NCI-H187 treated with DMSO at 0.1 percent for 48 hours (cell line): ENCODE data around the gene TMEM204.

Experiments
- DNase-seq: peaks from one replicate; lab custom pipeline; 2025; lab: John Stamatoyannopoulos, UW

The TMEM204 gene

DNA sequence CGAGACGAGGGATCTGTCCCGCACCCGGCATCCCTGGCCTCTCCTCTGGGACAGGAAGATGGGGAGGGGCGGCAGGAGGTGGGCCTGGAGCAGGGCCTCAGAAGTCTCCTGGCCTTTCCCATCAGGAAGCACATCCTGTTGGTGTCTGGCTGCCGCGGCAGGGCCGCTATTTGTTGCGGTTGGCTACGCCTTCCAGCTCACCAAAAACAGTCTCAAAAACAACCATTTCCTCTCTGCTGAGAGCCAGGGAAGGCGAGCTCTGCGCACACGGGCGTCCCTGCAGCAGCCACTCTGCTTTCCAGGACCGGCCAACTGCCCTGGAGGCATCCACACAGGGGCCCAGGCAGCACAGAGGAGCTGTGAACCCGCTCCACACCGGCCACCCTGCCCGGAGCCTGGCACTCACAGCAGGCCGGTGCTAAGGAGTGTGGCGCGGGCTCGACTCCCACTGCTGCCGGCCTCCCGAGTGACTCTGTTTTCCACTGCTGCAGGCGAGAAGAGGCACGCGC is at the start of gene TMEM204:
Gene TMEM204, plus strand, starts transcription at position 224 of the 509 bp plus-strand sequence. CDS start 610 bp downstream, outside the sequence.
- DNase-seq = no peak

DNA sequence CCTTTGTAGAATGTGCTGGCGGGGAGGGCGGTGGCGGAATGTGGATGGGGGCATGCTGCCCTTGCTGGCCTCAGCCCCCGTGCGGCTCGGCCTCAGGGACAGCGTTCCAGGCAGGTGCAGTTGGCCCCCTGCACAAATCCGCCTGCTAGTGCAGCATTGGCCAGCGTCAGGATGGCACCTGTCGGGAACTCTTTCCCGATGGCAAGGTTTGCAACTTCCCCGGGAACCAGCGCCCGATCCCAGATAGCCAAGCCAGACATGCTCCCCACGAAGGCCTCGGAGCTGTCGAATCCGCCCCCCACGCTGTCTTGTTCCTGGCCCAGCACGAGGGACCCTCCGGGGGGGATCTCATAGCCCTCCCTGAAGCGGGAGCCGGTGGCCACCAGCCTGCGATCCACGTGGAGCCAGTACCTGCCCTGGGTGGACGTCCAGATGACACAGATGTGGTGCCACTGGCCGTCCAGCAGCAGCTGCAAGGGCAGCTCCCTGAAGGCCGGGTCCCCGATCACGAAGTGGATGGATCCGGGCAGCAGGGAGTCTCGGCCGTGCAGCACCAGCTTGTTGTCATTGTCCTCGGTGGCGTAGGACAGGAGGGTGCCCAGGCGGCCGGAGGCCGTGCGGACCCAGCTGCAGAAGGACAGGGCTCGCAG is 47.5 kb upstream of the TMEM204 start:
- no peak for DNase-seq

DNA sequence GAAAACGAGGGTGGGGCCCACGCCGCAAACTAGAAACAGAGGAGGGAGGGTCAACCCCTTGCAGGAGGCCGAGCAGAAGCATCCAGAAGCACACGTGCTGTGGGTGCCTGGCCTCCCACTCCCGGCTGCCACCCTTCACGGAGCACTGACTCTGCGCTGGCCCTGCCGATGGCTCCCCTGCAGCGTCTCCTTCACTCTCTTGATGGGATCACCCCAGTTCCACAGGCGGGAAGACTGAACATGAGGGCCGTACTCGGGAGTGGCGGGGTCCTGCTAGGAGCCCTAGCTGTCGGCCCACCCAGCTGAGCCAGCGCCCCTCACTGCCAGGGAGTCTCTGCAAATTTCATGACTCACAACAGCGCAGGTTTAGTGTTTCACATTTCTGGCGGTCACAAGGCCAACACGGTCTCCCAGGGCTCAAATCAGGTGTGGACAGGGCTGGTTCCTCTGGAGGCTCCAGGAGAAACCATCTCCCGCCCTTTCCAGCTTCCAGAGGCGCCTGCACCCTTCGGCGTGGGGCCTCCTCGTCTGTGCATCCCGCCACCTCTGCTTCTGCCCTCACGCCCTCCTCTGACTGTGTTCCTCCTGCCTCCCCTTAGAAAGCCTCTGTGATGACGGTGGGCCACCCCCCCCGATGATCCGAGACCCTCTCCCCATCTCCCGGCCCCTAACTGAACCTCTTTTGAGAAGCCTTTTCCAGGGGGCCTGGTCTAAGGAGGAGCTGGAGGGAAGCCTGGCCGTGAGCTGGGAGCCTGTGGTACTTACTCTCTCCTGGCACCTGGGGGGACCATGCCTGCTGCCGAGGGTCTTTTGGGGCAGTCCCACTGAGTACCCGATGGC is 46.7 kb upstream of the TMEM204 start:
- no peak for DNase-seq

DNA sequence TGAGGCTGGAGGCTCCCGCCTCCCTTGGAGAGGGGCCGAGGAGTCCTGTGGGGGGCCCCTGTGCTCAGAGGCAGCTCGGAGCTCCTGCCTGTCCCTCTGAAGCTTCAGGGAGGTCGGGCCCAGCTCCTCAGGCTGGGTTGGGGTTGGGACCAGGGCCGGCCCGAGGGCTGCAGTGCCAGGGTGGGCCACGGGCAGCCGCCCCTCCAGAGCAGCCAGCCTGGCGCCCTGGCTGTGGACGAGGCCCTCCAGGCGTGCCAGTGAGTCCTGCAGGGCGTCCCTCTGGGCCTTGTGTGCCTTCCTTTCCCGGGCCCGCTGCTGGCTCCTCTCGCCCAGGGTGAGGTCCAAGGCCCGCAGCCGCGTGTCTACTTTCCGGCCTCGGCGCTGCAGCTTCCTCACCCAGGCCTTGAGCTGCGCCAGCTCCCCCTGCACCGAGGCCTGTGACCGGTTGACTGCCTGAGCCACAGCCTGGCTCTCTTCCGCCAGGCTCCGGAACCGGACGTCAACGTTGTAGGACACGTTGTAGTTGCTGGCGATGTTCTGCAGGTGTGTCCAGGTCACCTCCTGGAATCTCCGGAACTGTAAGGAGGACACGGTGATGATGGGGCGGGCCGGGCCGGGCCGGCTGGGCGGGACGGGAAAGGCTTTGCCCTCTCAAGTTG is 45.9 kb upstream of the TMEM204 start:
- DNase-seq = no peak

DNA sequence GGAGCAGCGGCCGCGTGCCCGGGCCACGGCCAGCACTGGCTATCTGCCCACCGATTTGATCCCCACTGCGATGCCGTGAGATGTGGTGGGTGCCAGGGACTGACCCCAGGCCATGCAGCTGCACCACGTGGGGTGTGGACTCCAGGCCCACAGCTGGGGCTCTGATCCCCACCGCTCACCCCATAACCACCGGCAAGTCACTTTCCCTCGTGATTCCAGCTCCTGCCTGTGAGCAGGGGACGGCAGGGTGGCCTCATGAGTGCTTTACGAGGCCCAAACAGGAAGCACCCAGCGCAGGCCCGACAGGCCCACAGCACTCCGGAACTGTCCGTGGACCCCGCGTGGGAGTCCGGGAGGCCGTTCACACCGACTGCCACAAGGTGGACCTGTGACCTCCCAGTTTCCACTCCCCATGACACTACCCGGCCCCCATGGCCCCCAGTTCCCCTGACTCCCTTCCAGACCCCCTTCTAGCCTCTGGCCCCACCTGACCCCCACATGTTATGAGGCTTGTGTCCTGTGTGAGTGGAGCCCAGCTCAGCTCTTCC is 45.3 kb upstream of the TMEM204 start:
- DNase-seq = no peak

DNA sequence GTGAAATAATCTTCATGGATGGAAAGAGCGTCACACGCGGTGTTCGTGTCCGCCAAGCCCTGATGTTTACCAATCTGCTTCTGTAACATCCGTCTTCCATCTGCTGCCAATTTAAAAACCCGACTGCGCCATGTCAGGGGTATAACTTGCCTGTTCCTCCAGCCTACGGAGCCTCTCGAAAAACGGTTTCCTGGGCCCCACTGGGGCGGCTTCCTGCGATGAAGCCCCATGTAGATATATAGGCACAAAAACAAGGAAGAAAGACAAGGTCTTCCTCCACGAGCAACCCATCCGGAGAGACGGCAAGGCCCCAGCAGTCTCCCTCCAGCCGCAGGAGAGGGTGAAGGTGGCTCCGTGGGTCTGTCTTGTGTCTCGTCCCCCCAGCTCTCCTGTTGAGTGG is 44.8 kb upstream of the TMEM204 start, which contains the start of gene PTX4:
Gene PTX4, minus strand, starts transcription at position 326 of the 400 bp plus-strand sequence. Its CDS starts 35 bp downstream, at position 291.
- DNase-seq = no peak

DNA sequence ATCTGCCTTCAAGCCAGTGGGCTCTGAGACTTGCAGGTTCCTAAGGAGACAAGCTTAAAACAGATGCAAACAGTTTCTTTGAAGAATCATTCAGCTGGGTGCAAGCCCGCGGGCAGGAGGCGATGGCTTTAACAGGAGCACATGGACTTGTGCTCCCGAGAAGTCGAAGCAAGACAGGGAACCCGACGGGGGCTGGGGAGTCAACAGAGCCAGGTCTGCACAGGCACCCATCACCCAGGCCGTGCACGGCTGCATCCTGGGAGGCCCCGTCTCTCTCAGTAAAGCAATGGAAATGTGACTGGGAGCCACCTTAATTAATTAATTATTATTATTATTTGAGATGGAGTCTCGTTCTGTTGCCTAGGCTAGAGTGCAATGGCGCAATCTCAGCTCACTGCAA is 44.4 kb upstream of the TMEM204 start:
- no peak for DNase-seq

DNA sequence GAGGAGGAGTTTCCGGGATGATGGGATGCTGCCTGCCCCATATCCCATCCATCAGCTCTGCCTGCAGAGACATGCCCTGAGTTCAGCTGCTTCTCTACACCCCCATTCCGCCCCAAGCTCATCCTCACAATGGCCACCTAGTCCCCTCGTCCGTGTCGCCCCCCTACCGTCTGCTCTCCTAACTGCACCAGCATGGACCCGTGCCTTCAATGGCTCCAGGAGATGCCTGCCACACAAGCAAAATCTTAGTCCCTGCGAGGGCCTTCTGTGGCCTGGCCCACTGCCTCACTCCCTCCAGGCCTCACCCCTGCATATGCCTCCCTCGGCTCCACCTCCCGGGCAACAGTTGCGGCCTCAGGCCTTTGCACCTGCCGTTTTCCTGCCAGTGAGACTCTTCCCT is 42.1 kb upstream of the TMEM204 start:
- no peak for DNase-seq

DNA sequence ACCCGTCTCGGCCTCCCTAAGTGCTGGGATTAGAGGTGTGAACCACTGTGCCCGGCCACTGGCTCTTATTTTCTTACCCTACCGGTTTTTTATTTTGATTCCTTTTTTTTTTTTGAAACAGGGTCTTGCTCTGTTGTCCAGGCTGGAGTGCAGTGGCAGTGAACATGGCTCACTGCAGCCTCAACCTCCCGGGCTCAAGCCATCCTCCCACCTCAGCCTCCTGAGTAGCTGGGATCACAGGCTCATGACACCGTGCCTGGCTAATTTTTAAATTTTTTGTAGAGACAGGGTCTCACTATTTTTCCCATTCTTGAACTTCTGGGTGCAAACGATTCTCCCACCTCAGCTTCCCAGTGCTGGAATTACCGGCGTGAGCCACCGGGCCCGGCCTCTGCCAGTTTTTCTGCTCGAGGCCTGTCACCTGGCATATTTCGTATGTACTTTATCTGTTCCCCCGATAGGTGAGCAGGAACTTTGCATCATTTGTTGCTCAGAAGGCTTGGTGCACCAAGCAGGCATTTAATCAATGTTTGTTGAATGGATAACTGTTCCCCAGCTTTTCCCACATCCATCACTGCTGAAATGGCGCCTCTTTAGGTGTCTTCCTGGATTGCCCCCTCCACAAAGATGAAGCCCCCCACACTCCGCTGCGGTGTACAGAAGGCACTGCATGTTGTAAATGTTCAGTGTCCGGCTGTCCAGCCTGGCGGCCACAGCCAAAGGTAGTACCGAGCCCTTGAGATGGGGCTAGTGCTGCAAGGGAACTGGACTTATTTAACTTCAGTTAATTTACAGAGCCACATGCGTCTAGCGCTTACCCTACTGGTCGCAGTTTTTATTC is 41.2 kb upstream of the TMEM204 start:
- DNase-seq = no peak

DNA sequence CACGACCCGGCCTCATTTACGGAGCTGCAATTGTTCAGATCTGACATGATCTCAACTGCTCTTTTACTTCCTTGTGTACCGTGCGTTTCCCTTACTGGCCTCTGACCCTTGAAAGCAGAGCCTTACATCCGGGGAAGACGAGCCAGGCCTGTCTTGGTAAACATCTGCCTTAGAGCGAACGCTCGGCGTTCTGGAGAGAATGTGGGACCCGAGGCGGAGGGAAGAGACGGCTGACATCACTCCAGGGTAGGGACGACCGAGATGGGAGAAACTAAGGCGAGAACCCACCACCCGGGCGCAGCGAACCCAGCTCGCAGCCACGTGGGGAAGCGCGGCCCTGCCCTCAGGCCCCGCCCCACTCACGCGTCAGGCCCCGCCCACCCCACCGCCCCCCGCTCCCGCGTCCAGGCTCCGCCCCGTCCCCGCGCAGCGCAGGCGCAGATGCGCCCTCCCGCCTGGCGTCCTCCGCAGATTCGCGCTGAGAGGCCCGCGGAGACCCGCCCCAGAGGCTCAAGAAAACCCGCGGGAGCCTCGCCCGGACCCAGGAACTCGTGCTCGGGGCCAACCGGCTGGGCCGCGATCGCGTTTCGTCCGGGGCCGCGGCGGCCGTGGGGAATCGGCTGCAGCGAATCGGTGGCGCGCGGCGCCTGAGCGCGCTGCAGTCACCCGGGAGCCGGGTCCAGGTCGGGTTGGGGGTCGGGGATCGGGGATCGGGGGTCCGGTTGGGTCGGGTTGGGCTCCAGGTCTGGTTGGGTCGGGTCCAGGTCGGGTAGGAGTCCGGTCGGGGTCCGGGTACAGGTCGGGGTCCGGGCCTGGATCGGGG is 40.3 kb upstream of the TMEM204 start, which contains the start of gene TELO2:
Gene TELO2, plus strand, starts transcription at position 438 of the 823 bp plus-strand sequence. CDS start 922 bp downstream, outside the sequence.
- peak; percentile 24 for DNase-seq

DNA sequence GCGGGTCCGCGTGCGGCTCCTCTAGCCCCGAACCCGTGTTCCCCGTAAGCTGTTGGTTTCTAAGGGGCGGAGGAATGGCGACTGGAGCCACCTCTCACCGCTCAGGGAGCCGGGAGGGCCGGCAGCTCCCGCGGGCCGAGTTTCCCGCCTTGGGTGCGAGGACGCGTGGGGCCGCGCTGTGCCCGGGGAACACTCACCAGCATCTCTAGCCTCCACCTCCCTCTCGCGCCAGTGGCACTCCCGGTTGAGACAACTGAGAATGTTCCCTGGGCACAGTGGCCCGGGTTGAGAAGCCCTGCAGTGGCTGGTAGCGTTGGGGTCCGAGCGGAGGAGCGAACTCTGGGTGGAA is 39.7 kb upstream of the TMEM204 start:
- no peak for DNase-seq

DNA sequence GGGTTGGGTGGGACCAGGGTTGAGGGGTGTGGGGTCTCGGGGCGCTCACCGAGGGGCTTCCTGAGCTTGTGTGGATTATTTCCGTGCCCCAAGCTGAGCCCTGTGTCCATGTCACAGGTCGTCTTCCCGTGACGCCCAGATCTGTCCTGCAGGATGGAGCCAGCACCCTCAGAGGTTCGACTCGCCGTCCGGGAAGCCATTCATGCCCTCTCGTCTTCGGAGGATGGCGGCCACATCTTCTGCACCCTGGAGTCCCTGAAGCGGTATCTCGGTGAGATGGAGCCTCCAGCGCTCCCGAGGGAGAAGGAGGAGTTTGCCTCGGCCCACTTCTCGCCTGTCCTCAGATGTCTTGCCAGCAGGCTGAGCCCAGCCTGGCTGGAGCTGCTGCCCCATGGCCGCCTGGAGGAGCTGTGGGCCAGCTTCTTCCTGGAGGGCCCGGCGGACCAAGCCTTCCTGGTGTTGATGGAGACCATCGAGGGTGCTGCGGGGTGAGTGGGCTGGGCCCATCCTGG is 39.3 kb upstream of the TMEM204 start:
- no peak for DNase-seq

DNA sequence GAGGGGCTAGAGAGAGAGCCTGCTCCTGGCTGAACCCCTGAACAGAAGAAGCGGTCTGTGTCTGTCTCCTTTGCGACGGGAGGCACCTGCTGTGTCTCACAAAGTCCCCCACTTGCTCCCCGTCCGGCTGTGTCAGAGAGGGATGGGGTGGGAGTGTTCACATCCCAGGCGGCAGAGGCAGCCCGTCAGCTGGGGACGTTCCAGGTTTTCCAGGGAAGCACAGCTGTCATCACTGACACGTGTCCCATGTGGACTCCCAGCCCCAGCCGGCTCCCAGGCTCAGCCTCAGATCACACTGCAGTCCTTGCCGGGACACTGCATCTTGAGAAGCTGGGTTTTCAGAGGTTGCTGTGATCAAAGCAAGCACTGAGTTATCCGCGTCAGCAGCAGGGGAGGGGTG is 38.8 kb upstream of the TMEM204 start:
- DNase-seq = no peak

DNA sequence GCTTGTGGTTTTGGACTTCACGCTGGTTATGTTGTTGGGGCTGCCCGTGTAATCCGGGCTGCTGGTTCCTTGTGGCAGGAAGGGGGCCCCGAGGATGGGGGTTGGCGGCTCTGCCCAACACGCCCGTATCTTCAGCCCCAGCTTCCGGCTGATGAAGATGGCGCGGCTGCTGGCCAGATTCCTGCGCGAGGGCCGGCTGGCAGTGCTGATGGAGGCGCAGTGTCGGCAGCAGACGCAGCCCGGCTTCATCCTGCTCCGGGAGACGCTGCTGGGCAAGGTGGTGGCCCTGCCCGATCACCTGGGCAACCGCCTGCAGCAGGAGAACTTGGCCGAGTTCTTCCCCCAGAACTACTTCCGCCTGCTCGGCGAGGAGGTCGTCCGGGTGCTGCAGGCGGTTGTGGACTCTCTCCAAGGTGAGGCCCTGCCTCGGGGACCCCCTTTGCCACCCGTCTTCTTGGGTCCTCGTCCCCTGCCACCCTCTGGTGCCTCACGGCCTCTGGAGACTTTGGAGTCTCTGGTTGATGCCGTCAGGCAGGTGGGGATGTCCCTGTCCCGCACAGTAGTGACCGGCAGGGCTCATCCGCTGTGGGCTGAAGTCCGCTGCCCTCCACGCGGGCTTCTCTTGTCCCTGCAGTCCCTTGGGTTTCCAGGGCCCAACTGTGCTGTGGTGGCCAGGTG is 38.1 kb upstream of the TMEM204 start:
- DNase-seq = no peak

DNA sequence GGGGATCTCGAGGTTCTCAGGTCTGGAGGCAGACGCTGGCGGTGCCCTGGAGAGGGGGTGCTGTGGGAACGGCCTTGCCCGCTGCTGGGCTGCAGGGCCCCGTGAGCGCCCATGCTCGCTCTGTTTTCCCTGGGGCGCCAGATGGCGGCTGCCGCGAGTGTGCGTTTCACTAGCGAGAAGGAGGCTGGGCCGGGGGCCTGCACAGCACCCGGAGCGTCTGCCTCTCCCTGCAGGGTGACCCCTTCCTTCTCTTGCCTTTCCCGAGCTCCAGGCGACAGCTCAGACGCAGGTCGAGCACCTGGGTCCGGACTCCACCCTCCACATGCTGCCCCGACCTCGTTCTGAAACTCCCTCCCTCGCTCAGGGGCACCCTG is 37.6 kb upstream of the TMEM204 start:
- DNase-seq = no peak

DNA sequence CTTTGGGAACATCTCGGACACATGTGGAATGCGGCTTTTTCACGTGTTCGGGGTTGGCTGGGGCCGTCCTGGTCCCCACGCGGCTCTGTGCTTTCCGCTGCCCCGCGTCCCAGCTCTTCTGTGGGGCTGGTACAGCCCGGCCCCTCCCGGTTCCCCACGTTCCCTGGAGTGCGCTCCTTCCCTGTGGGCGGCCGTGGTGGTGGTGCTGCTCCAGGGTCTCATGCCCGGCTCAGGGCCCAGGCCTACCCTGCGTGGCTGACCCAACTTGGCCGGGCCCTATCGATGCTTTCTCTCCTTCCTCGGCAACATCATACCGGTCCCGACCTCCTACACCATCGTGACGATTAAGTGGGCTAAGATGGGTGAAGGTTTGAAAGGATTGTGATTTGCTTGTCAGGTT is 37.0 kb upstream of the TMEM204 start:
- DNase-seq = no peak

DNA sequence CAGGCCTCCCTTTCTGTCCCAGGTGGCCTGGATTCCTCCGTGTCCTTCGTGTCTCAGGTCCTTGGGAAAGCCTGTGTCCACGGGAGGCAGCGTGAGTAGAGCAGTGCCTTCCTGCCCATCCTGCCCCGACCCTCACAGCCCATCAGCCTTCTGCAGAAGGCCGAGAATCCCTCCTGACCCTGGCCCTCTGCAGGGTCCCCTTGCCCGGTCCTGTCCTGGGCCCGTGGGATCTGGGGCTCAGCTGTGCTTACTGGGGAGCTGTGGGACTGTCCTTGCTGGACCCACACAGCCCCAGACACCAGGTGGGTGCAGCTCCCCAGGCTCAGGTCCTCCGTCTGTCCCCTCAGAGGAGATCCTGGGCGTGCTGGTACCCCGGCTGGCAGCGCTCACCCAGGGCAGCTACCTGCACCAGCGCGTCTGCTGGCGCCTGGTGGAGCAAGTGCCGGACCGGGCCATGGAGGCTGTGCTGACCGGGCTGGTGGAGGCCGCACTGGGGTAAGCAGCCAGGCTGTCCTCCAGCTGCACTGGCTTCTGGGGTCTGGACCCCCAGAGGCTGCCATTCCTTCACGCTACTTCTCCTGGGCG is 36.4 kb upstream of the TMEM204 start:
- no peak for DNase-seq

DNA sequence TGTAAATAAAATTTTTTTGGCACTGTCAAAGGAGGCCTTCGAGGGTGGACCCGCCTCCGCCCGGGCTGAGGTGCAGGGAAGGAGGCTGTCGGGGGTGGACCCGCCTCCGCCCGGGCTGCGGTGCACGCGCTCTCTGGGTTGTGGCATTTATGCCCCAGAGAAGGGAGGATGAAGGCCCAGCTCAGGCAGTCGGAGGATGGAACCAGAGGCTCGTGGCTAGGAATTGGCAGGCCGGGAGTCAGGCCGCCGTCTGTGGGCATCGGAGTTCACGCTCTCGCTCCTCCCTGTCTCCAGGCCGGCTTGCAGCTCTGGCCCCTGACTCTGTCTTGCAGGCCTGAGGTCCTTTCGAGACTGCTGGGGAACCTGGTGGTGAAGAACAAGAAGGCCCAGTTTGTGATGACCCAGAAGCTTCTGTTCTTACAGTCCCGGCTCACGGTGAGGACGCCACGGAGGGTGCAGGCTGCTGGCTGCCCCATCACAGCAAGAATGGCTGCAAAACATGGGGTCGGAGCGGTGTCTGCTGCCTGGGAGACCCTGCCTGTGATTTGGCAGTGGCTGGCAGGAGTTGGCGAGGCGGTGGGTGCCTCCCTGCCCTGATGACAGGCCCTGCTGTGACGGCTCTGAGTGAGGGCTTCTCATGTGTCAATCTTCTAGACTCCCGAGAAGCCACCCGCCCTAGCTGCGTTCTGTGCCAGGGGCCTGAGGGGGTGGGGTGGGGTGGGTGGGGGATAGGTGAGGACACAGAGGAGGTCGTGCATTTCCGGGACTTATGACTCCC is 34.4 kb upstream of the TMEM204 start:
- DNase-seq = no peak
